Transverse colon (tissue), 4 donors: ENCODE measurements around the gene KCNIP3. TPM values are rescaled to one million over a fixed set of nuclear protein-coding genes. Genes with fewer than 3 reads are reported as not detected.
"Not testable (repeated sequence)": the region's sequence is repeated elsewhere in the genome, so short reads cannot be mapped to it uniquely, and the experiment has no call there.

Experiments used
- DNase-seq: peaks from one replicate; pipeline ENCODE4 v3.0.0-alpha.2; 2019
- H3K27ac ChIP-seq, 4 donors: fragments of 200-600 bp; sonication (generic); 2 replicates each; pipeline ENCODE4 v1.5.1; 2016 to 2018; ENCODE audit warnings: inconsistent platforms in 4 of 4
- H3K27me3 ChIP-seq: fragments of 200-600 bp; sonication (generic); 2 replicates; pipeline ENCODE4 v1.5.1; 2017; ENCODE audit warnings: inconsistent platforms
- H3K36me3 ChIP-seq, 4 donors: fragments of 200-600 bp; sonication (generic); 2 replicates each; pipeline ENCODE4 v1.5.1; 2017 to 2019; ENCODE audit warnings: inconsistent platforms in 4 of 4
- H3K4me1 ChIP-seq, 4 donors: fragments of 200-600 bp; sonication (generic); 2 replicates each; pipeline ENCODE4 v1.5.1; 2017 to 2020; ENCODE audit warnings: inconsistent platforms in 4 of 4
- H3K4me3 ChIP-seq, 4 donors: fragments of 200-600 bp; sonication (generic); 1 replicate in 1 of 4; 2 replicates in 3 of 4; pipeline versions ENCODE4 v1.5.1 to v1.6.1; 2017 to 2019; ENCODE audit warnings: inconsistent platforms in 4 of 4
- H3K9me3 ChIP-seq, 2 donors: fragments of 200-600 bp; sonication (generic); 2 replicates each; pipeline ENCODE4 v1.5.1; 2017 to 2019; ENCODE audit warnings: inconsistent platforms in 2 of 2
- EP300 ChIP-seq: sonication (generic); formaldehyde crosslinking; IDR thresholded peaks from one replicate; pipeline ENCODE4 v1.6.1; 2017; ENCODE audit warnings: antibody characterized with exemption, low read depth
- POLR2A ChIP-seq: fragments of 450-650 bp; IDR thresholded peaks from one replicate; pipeline ENCODE4 v1.6.1; 2016; ENCODE audit warnings: antibody characterized with exemption, mild to moderate bottlenecking, moderate library complexity
- POLR2AphosphoS5 ChIP-seq, 3 donors: sonication (generic); formaldehyde crosslinking; IDR thresholded peaks; one replicate each; pipeline ENCODE4 v1.6.1; 2016; ENCODE audit warnings: antibody characterized with exemption in 3 of 3
- WGBS, 2 donors: methylation state at CpG; one replicate each; pipeline ENCODE4 v1.1.5; 2018; ENCODE audit warnings: low coverage in 1 of 2; 5-methylcytosine and 5-hydroxymethylcytosine counted together
- in situ Hi-C, 4 donors: fragments of 200-750 bp; cut with MboI; loops; one replicate each; pipeline versions ENCODE4 v1.15.0 to v1.15.1; 2017; ENCODE audit warnings: low sequenced_read_pairs in 3 of 4, low pct_ligation_motif_present in 1 of 4, low pct_unique_long_range_greater_than_20kb in 1 of 4
- intact Hi-C: fragments of 100-400 bp; cut with DNase I; formaldehyde crosslinking; loops from one replicate; pipeline ENCODE4 v1.15.1; 2023; ENCODE audit warnings: low total_unique reads
- total RNA-seq, 4 donors: library from RNA; depleted of rRNA; stranded (reverse); fragments of >200 nt; gene quantifications; one replicate each; pipeline ENCODE4 v1.1.0, GENCODE V29; 2016
- TF ChIP-seq, protein P1 (sequence below), 5 experiments: fragments of 200-600 bp in 3 of 5; fragments of 450-650 bp in 2 of 5; sonication (generic) in 3 of 5; IDR thresholded peaks; 1 replicate in 2 of 5; 2 replicates in 3 of 5; pipeline ENCODE4 v1.5.1; 2016 to 2017; ENCODE audit warnings: antibody characterized with exemption in 5 of 5, inconsistent platforms in 3 of 5, mild to moderate bottlenecking in 2 of 5, moderate library complexity in 1 of 5

The KCNIP3 gene
- total RNA-seq, 4 donors from 2014 or later, result 1.8 to 4.0 (median 2.2) TPM

GRCh38 chr2:95402370-95403203 lies 105.4 kb downstream of the KCNIP3 start, which contains the start of gene FAHD2A:
Gene FAHD2A, plus strand, starts transcription at chr2:95402708. Its CDS starts 2,851 bp downstream, at chr2:95405559.
- TF ChIP-seq POLR2AphosphoS5 (IDR thresholded peaks at IDR 0.05) (peak; percentile 84 to 94 (median 93)), POLR2A (peak; percentile 89), EP300 (no peak)
- TF ChIP-seq, protein P1, sequence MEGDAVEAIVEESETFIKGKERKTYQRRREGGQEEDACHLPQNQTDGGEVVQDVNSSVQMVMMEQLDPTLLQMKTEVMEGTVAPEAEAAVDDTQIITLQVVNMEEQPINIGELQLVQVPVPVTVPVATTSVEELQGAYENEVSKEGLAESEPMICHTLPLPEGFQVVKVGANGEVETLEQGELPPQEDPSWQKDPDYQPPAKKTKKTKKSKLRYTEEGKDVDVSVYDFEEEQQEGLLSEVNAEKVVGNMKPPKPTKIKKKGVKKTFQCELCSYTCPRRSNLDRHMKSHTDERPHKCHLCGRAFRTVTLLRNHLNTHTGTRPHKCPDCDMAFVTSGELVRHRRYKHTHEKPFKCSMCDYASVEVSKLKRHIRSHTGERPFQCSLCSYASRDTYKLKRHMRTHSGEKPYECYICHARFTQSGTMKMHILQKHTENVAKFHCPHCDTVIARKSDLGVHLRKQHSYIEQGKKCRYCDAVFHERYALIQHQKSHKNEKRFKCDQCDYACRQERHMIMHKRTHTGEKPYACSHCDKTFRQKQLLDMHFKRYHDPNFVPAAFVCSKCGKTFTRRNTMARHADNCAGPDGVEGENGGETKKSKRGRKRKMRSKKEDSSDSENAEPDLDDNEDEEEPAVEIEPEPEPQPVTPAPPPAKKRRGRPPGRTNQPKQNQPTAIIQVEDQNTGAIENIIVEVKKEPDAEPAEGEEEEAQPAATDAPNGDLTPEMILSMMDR (IDR thresholded peaks at IDR 0.05), result no peak
- Histone ChIP-seq H3K4me1 (peaks cover 7 to 20% (median 13%) of the 10 kb centered on the region in 4 donors), H3K36me3 (peaks cover 0 to 6% (median 0%) of the 10 kb centered on the region in 4 donors), H3K27me3 (no peaks in the 10 kb centered on the region), H3K4me3 (peak within 1 kb of the TSS; percentile 60 to 84 (median 75)), H3K27ac (peak within 1 kb of the TSS; percentile 78 to 91 (median 90)), H3K9me3 (no peaks in the 10 kb centered on the region)
- peak; percentile 98 for DNase-seq
- intact Hi-C loops (no loop called here), in situ Hi-C loops (no loop called here)
- 2% methylated on average over 30 of the region's 64 CpGs; no CpG with 5 or more reads in 1 of the 2 donors for WGBS, 2 donors

DNA sequence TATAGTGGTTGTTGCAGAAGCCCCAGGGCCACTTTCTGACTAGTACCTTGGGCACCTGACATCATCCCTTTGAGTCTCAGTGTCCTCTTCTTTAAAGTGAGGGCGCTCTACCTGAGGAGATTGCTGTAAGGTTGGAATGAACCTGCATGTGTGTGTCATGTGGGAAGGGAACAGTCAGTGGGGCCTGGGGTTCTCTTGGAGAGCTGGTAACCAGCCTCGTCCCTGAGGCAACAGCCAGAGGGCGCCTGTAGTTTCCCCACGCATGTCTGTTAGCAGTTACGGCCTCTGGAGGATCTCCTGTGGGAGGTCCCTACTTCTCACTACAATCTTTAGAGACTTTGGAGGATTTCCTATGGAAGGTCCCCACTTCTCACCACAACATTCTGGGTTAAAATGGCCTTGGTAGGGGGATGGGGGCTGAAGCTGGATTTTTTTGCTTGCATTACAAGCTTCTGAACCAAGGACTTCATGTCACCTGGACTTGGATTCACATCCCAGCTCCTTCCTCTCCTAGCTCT lies 106.1 kb downstream of the KCNIP3 start:
- H3K36me3 ChIP-seq, H3K9me3 ChIP-seq, in situ Hi-C loops, intact Hi-C loops, H3K27me3 ChIP-seq: not testable (repeated sequence)
- peak overlapping the region; percentile 78 to 91 (median 90) for H3K27ac ChIP-seq
- peaks cover 7 to 20% (median 13%) of the 10 kb centered on the region in 4 donors for H3K4me1 ChIP-seq
- peak overlapping the region; percentile 60 to 84 (median 75) for H3K4me3 ChIP-seq
- peak; percentile 47 for DNase-seq
- TF ChIP-seq, protein P1 (IDR thresholded peaks at IDR 0.05), result peak; percentile 24 to 35 (median 29)
- 0% methylated on average over 5 of the region's 5 CpGs; no CpG with 5 or more reads in 1 of the 2 donors for WGBS, 2 donors

DNA sequence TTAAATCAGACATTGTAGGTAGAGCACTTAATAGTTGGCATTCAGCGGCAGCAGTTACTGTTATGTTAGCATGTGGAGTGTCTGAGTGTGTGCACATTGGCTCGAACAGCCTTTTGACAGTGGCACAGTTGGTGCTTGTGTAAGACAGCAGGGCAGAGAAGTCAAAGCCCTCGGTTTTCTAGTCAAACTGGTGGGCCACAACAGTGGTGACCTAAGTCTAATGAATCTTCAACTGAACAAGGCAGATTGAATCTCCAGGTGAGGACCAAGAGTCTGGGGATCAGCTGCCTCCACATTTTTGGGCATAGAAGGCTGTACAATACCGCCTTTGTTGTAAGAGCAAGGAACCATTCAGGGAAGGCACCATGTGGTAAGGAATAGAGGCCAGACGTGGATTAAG lies 106.7 kb downstream of the KCNIP3 start:
- WGBS, 2 donors, result 88 to 97% methylated on average over 3 to 5 of the region's 5 CpGs
- in situ Hi-C loops, intact Hi-C loops: not testable (repeated sequence)

DNA sequence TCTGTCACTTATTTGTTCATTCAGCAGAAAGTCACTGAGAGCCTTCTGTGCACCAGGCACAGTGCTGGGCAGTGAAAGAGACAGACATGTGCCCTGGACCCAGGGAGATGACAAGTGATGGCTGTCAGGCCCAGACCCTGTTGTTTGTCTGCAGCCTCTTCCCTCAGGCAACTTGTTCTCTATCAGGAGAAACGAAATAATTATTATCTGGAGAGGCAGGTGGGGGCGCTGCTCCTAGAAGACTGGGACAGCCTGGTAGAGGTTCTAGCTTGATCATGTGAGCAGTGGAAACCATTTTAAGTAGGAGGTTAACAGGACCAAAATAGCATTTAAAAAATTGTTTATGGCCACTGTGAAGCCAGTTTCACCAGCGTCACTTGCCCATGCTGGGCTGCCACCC lies 107.5 kb downstream of the KCNIP3 start:
- H3K27ac ChIP-seq, H3K36me3 ChIP-seq, in situ Hi-C loops, H3K4me3 ChIP-seq, intact Hi-C loops, H3K9me3 ChIP-seq, DNase-seq, H3K27me3 ChIP-seq: not testable (repeated sequence)
- H3K4me1 ChIP-seq, result peaks cover 7 to 20% (median 13%) of the 10 kb centered on the region in 4 donors
- WGBS, 2 donors, result 85% methylated on average over 3 of the region's 3 CpGs; no CpG with 5 or more reads in 1 of the 2 donors

More for the DNA sequence above, 106.7 kb downstream of the KCNIP3 start:
- not testable (repeated sequence) for H3K27ac ChIP-seq, H3K9me3 ChIP-seq, DNase-seq, H3K36me3 ChIP-seq, H3K27me3 ChIP-seq
- Histone ChIP-seq H3K4me1 (peaks cover 7 to 20% (median 13%) of the 10 kb centered on the region in 4 donors), H3K4me3 (peak overlapping the region in 1 of 4 donors; percentile 60)

- H3K27ac ChIP-seq, H3K36me3 ChIP-seq, H3K4me1 ChIP-seq, DNase-seq, intact Hi-C loops, H3K4me3 ChIP-seq, in situ Hi-C loops, H3K27me3 ChIP-seq, H3K9me3 ChIP-seq: not testable (repeated sequence)
- WGBS, 2 donors, result 96% methylated on average over 5 of the region's 5 CpGs; no CpG with 5 or more reads in 1 of the 2 donors
These were observed 114.1 kb downstream of the KCNIP3 start for GRCh38 chr2:95411239-95411638.
